NCI-H1417 treated with DMSO at 0.1 percent for 48 hours (cell line): ENCODE measurements around the gene SCAPER.

Experiments used
- DNase-seq: peaks from one replicate; lab custom pipeline; 2025; lab: John Stamatoyannopoulos, UW

Gene SCAPER

GRCh38 chr15:76359152-76359551 lies 546.0 kb downstream of the SCAPER start:
- DNase-seq = no peak

DNA sequence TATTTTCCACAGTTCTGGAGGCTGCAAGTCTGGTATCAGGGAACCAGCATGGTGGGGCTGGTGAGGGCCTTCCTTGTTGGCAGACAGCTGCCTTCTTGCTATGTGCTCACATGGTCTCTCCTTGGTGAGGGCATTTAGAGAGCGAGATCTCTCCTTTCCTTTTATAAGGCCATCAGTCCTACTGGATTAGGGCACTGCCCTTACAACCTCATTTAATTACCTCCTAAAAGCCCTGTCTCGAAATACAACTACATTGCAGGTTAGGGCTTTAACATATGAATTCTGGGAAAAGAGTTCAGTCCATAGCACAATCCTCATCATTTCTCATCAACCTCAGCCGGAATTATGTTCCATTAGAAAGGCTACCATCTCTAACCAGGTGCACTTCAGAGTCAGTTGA lies 546.7 kb downstream of the SCAPER start:
- DNase-seq = no peak

GRCh38 chr15:76354823-76355440 lies 550.2 kb downstream of the SCAPER start:
- no peak for DNase-seq

DNA sequence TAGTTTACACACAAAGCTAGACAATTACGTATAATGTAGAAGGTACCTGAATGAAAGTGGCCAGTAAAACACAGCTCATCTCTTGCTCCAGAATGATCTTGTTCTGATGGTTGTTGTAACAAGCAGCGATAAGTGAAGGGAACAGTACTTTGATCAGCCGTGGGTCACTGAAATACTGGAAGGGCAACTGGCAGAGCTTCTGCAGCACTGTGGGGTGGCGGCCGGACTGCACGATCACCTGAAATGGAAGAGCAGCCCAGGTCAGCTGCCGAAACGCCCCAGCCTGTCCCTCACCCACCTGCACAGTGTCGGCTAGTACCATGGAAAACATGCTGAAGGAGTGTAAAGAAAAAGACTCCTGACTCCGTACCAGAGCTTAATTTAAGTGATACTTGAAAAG lies 551.2 kb downstream of the SCAPER start:
- DNase-seq = no peak

- DNase-seq = no peak
These were observed 552.0 kb downstream of the SCAPER start for GRCh38 chr15:76353023-76353577.

GRCh38 chr15:76349301-76350070 lies 555.7 kb downstream of the SCAPER start:
- DNase-seq = no peak

DNA sequence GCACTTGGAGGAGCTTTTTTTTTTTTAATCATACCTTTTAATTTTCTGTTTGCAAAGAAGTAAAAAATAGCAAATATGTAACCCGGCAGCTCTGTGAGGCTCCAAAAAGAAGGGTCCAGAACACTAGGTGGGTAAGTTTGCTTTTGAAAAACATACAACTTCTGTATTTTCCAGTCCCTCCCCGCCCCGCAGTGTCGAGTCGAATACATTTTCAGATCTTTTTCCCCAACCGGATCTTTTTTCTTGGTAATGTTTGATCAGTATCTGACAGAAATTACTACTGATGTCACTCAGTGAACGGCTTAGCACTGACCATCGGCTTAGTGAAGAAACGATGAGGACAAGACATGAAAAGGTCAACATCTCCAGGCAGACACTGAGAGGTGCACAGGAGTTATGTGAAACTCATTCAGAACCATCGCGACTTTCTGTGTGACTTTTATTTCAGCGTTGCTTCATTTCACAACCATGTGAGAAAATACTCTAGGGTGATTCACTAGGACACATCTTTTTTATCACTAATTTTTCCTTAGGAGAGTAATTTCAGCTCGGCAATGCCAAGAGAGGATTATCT lies 557.6 kb downstream of the SCAPER start:
- no peak for DNase-seq

- DNase-seq = no peak
These were observed 558.3 kb downstream of the SCAPER start for GRCh38 chr15:76346669-76347481.

GRCh38 chr15:76345880-76346668 lies 559.1 kb downstream of the SCAPER start:
- no peak for DNase-seq

DNA sequence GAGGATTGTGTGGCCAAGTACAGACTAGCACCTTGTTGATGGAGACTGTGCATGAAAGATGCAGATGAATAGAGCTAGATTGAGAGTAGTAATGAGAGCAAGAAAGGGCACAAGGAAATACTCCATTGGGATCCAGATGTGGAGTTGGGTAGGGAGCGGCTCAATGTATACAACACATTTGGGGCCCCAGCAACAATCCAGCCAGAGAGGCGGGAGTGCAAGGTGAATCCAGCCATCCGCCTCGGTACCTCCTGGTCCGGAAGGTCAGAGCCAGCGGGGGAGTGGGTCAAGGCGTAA lies 559.6 kb downstream of the SCAPER start:
- DNase-seq = no peak

DNA sequence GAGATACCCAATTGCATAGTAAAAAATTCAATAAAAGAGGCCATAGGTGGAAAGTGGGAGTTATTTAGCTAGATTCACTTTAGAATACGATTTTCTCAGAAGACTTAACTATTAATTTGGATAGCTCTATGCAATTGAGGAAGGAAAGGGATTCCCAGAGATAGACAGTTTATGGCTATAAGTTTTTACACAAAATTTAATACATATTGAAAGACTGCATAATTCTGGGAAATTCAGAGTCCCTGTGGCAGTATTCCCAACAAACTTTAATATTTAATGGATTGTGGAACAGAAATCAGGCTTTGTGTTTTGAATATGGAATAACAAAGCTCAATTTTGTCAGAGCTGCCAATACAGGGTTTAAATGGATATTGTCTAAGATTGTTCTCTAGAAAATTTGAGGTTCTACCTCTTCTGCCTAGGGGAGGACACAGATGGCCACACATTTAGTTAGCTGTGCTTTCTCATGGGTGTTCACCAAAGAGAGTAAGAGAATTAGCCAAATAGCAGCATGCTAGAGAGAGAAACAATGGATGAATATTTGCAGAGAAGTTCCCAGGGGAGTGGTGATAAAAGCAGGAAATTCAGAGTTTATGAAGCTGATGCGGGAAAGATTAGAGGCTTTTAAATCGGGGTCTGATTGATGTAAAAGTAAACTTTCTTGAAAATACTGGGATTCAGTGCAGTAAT lies 560.1 kb downstream of the SCAPER start:
- DNase-seq = no peak

DNA sequence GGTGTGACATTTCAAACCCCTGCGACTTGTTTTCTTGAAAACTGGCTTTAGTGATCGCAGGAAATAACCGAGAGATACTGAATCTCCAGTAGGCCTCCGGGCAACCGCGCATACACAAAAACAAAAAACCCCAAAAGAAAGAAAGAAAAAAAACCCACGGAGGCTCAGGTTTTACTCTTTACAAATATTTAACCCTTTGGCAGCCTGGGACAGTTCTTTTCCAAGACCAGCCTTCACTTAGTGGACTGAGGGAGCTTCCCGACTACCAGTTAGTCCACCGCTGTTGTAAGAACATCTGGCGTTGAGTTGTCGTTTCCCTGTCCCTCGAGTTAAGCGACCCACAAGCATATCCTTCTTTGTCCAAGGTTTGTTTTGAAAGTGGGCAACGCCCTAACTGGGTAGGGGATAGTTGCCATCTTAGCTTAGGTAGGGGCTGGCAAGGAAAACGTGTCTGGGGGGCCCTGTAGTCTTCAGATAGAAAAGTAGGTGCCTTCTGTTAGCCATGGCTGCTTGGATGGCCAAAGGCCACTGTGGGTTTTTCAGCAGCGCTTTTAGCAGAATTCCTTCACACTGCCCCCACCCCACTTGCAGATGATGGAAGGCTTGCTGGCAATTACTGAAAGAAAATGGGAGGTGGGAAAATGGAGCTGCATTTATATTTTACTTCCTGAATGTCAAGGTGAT lies 561.7 kb downstream of the SCAPER start:
- no peak for DNase-seq

DNA sequence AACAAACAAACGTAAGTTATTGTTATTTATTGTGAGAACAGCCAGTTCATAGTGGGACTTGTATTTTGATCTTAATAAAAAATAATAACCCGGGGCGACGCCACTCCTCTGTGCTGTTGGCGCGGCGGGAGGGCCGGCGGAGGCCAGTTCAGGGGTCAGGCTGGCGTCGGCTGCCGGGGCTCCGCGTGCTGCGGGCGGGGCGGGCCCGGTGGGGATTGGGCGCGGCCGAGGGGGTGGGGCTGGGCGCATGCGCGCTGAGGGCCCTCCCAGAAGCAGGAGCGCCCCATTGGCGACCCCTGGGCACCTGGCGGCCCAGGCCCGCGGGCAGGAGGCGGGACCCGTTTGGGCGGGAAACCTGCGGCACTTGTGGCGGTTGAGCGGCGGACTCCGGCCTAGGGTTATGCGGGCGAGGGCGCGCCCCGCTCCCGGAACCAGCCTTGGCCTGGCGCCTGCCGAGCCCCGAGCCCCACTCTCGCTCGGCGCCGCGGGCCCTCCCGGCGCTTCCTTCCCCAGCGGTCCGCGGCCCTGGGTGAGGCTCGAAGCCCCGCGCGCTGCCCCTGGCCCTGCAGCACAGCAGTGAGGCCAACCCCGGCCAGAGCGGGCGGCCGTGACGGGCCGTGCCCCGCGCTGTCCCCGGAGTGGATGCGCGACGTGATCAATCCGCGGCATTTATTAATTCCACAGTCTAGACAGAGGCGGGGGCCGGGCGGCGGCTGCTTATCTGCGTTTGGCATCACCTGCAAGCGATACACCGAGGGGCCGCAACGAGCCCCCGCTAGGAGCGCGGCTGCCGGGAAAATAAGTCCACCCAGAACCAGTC lies 562.5 kb downstream of the SCAPER start:
- peak; percentile 34 for DNase-seq

DNA sequence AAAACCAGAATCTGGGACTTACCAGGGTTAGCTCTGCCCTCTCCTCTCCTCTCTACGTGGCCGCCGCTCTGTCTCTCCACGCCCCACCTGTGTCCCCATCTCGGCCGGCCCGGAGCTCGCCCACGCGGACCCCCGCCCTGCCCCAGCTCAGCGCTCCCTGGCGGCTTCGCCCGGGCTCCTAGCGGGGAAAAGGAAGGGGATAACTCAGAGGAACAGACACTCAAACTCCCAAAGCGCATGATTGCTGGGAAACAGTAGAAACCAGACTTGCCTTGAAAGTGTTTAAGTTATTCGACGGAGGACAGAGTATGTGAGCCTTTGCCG lies 563.1 kb downstream of the SCAPER start:
- no peak for DNase-seq

- DNase-seq = peak; percentile 32
These were observed 563.6 kb downstream of the SCAPER start for GRCh38 chr15:76341366-76342057.

- peak; percentile 26 for DNase-seq
These were observed 564.3 kb downstream of the SCAPER start for GRCh38 chr15:76340803-76341365.

GRCh38 chr15:76340198-76340802 lies 564.8 kb downstream of the SCAPER start:
- DNase-seq = no peak
